Astrocyte of the spinal cord (primary cell): ENCODE data around the gene AGR2.

Source experiments
- DNase-seq: peaks from one replicate; pipeline ENCODE4 v3.0.0; 2011; ENCODE audit warnings: low read depth, low spot score
- H3K4me3 ChIP-seq: 2 replicates; pipeline ENCODE4 v1.5.1; 2011; ENCODE audit warnings: low read depth, mild to moderate bottlenecking, low read length, moderate library complexity
- in situ Hi-C: cut with HindIII; loops from 2 replicates; pipeline ENCODE4 v1.10.0; 2017; ENCODE audit warnings: low sequenced_read_pairs
- TF ChIP-seq, protein P1 (sequence below): IDR thresholded peaks from 2 replicates; pipeline ENCODE4 v1.5.1; 2012; ENCODE audit warnings: low read depth, mild to moderate bottlenecking, low read length, inconsistent platforms

The AGR2 gene

GRCh38 chr7:16785321-16785720 is 19.5 kb downstream of the AGR2 start:
- TF ChIP-seq, protein P1, sequence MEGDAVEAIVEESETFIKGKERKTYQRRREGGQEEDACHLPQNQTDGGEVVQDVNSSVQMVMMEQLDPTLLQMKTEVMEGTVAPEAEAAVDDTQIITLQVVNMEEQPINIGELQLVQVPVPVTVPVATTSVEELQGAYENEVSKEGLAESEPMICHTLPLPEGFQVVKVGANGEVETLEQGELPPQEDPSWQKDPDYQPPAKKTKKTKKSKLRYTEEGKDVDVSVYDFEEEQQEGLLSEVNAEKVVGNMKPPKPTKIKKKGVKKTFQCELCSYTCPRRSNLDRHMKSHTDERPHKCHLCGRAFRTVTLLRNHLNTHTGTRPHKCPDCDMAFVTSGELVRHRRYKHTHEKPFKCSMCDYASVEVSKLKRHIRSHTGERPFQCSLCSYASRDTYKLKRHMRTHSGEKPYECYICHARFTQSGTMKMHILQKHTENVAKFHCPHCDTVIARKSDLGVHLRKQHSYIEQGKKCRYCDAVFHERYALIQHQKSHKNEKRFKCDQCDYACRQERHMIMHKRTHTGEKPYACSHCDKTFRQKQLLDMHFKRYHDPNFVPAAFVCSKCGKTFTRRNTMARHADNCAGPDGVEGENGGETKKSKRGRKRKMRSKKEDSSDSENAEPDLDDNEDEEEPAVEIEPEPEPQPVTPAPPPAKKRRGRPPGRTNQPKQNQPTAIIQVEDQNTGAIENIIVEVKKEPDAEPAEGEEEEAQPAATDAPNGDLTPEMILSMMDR = no peak
- no peak overlapping the region for H3K4me3 ChIP-seq
- DNase-seq = no peak
- in situ Hi-C loops = no loop called here

DNA sequence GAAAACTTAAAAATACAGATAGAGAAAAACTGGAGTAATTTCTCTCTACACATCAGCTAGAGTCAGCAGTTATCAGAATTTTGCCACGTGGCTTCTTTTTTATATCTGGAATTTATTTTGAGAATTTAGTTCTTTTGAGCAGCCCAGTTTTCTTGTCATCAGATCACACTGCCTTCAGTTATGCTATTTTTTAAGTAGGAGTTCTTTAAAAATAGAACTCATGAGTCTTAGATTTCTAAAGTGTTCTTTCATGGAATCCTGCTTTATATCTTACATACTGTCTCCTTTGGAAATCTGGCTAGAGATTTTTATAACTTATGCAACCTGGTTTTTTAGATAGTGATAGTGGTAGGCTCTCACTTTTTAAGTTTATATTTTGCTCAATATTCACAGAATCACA is 24.2 kb downstream of the AGR2 start:
- in situ Hi-C loops = no loop called here
- TF ChIP-seq, protein P1 = no peak
- H3K4me3 ChIP-seq = no peak overlapping the region

GRCh38 chr7:16779051-16779450 is 25.7 kb downstream of the AGR2 start:
- no peak for DNase-seq
- TF ChIP-seq, protein P1 = no peak
- in situ Hi-C loops = no loop called here
- no peak overlapping the region for H3K4me3 ChIP-seq

More for the DNA sequence above, 24.2 kb downstream of the AGR2 start:
- DNase-seq = no peak

- in situ Hi-C loops = no loop called here
- no peak overlapping the region for H3K4me3 ChIP-seq
- TF ChIP-seq, protein P1 = no peak
- DNase-seq = no peak
Observed at GRCh38 chr7:16778476-16778875, 26.3 kb downstream of the AGR2 start.

DNA sequence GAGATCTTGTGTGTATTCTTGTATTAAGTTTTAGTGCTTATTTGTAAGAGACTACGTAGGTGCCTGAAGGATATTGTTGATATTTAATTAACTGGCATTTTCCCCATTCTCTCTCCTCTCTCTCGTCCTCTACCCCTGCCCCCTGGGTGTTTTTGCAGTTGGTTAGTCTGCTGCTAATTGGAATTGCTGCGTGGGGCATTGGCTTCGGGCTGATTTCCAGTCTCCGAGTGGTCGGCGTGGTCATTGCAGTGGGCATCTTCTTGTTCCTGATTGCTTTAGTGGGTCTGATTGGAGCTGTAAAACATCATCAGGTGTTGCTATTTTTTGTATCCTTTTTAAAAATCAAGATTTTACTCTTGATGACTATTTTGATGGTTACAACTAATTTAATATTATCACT is 28.7 kb downstream of the AGR2 start:
- in situ Hi-C loops = no loop called here
- TF ChIP-seq, protein P1 = no peak
- no peak overlapping the region for H3K4me3 ChIP-seq
- no peak for DNase-seq

DNA sequence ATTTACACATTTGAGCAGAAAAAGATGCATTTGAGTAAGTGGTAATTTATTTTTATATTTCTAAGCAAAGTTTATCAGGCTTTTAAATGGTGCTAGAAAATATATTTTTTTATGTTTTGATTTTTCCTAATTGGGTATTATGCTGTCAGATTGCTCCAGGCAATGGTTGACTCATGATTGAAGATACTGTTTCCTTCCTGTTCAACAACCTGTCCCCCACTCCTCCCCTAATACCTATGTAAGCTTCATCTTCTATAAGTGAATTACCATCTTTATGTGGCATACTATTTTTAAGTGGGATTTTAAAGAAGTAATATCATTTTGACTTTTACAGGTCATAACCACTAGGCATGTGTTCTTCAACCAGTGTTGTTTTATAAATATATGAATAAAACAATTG is 29.8 kb downstream of the AGR2 start:
- TF ChIP-seq, protein P1 = no peak
- H3K4me3 ChIP-seq = no peak overlapping the region
- in situ Hi-C loops = no loop called here
- no peak for DNase-seq

DNA sequence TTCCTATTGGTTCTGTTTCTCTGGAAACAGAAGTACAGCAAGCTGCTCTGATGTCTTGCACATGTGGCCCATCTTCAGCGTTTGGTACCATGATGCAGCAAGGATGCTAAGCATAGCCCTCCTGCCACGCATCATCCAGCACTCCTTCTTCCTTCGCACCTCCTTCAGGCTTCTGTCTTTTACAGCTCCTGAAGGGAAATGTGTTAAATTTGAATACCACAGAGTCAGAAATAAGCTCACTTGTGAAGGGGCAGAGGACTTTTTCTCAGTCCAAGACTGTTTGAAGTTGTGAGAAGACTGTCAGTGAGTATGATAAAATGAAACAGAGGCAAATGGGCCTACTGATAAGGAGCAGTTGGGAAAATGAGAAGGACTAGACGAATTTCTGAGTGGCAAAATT is 30.5 kb downstream of the AGR2 start:
- DNase-seq = no peak
- H3K4me3 ChIP-seq = no peak overlapping the region
- TF ChIP-seq, protein P1 = no peak
- in situ Hi-C loops = no loop called here
